Activated CD4-positive, alpha-beta memory T cell treated with anti-CD3 and anti-CD28 coated beads, Interleukin-2, amount 10 ng/mL, durations not matched to agents 7 days and 5 days (primary cell): ENCODE measurements around the gene MRPL28. TPM values are rescaled to one million over a fixed set of nuclear protein-coding genes. Genes with fewer than 3 reads are reported as not detected.
"Not testable (repeated sequence)": the region's sequence is repeated elsewhere in the genome, so short reads cannot be mapped to it uniquely, and the experiment has no call there.

Source experiments
- CTCF ChIA-PET: fragments of 350-600 bp; sonication (Branson Sonifier 250); formaldehyde crosslinking; loops from one replicate; lab custom pipeline; 2021; ENCODE audit warnings: antibody characterized with exemption, inconsistent platforms; lab: Charles Lee
- POLR2A ChIA-PET: fragments of 350-600 bp; sonication (Branson Sonifier 250); formaldehyde crosslinking; loops from one replicate; lab custom pipeline; 2021; ENCODE audit warnings: antibody characterized with exemption; lab: Charles Lee
- DNase-seq: peaks from one replicate; pipeline ENCODE4 v3.0.0-alpha.2; 2020
- H3K27ac Mint-ChIP-seq: one replicate; pipeline ENCODE4 v1.8.0; 2021; ENCODE audit warnings: mild to moderate bottlenecking, mixed read lengths
- H3K27me3 Mint-ChIP-seq: one replicate; pipeline ENCODE4 v1.8.0; 2021; ENCODE audit warnings: mixed read lengths
- H3K36me3 Mint-ChIP-seq: one replicate; pipeline ENCODE4 v1.8.0; 2021; ENCODE audit warnings: low read depth, mixed read lengths
- H3K4me1 Mint-ChIP-seq: one replicate; pipeline ENCODE4 v1.8.0; 2021; ENCODE audit warnings: mixed read lengths
- H3K4me3 Mint-ChIP-seq: one replicate; pipeline ENCODE4 v1.8.0; 2021; ENCODE audit warnings: mild to moderate bottlenecking, mixed read lengths
- H3K9me3 Mint-ChIP-seq: one replicate; pipeline ENCODE4 v1.8.0; 2021; ENCODE audit warnings: mixed read lengths
- total RNA-seq, 2 experiments: library from RNA; stranded (reverse); gene quantifications; one replicate each; pipeline ENCODE4 v1.2.3, GENCODE V29; 2021

MRPL28 gene
- total RNA-seq, 2 experiments from 2014 or later: 71.4 to 72.6 TPM

GRCh38 chr16:398561-399339 lies 28.4 kb upstream of the MRPL28 start:
- no peak for DNase-seq
- Mint-ChIP-seq H3K36me3 (no peaks in the 10 kb centered on the region), H3K27me3 (peaks cover 11% of the 10 kb centered on the region), H3K27ac (peak overlapping the region; percentile 44), H3K9me3 (no peaks in the 10 kb centered on the region), H3K4me1 (peaks cover 29% of the 10 kb centered on the region), H3K4me3 (peak overlapping the region; percentile 56)
- ChIA-PET POLR2A (no interaction called here), CTCF (no interaction called here)

- peaks cover 31% of the 10 kb centered on the region for H3K4me1 Mint-ChIP-seq
- H3K9me3 Mint-ChIP-seq: no peaks in the 10 kb centered on the region
- ChIA-PET POLR2A (no interaction called here), CTCF (no interaction called here)
- H3K4me3 Mint-ChIP-seq: peak overlapping the region; percentile 56
- H3K27ac Mint-ChIP-seq: no peak overlapping the region
- H3K27me3 Mint-ChIP-seq: peaks cover 11% of the 10 kb centered on the region
- H3K36me3 Mint-ChIP-seq: no peaks in the 10 kb centered on the region
- DNase-seq: peak; percentile 37
Observed at GRCh38 chr16:397736-398332, 27.5 kb upstream of the MRPL28 start.

GRCh38 chr16:397135-397661 lies 26.9 kb upstream of the MRPL28 start, which contains the start of gene NME4:
Gene NME4 (plus strand): TSS chr16:397199. CDS start chr16:397223, 24 bp downstream.
- H3K9me3 Mint-ChIP-seq: no peaks in the 10 kb centered on the region
- no peak within 1 kb of the TSS for H3K27ac Mint-ChIP-seq
- H3K27me3 Mint-ChIP-seq: peaks cover 11% of the 10 kb centered on the region
- peaks cover 37% of the 10 kb centered on the region for H3K4me1 Mint-ChIP-seq
- POLR2A ChIA-PET: no interaction called here
- peak; percentile 45 for DNase-seq
- no peaks in the 10 kb centered on the region for H3K36me3 Mint-ChIP-seq
- CTCF ChIA-PET: no interaction called here
- H3K4me3 Mint-ChIP-seq: peak within 1 kb of the TSS; percentile 76

- DNase-seq: no peak
- POLR2A ChIA-PET: no interaction called here
- peaks cover 4% of the 10 kb centered on the region for H3K36me3 Mint-ChIP-seq
Observed at GRCh38 chr16:396605-397004, 26.3 kb upstream of the MRPL28 start.

GRCh38 chr16:396199-396598 lies 25.9 kb upstream of the MRPL28 start:
- peaks cover 43% of the 10 kb centered on the region for H3K4me1 Mint-ChIP-seq
- H3K36me3 Mint-ChIP-seq: peaks cover 4% of the 10 kb centered on the region
- peaks cover 11% of the 10 kb centered on the region for H3K27me3 Mint-ChIP-seq
- H3K4me3 Mint-ChIP-seq: peak overlapping the region; percentile 76
- no peak for DNase-seq
- CTCF ChIA-PET: no interaction called here
- no peak overlapping the region for H3K27ac Mint-ChIP-seq
- H3K9me3 Mint-ChIP-seq: peaks cover 5% of the 10 kb centered on the region
- POLR2A ChIA-PET: no interaction called here

More at GRCh38 chr16:396605-397004, 26.3 kb upstream of the MRPL28 start:
- CTCF ChIA-PET: no interaction called here
- H3K4me1 Mint-ChIP-seq: peaks cover 43% of the 10 kb centered on the region
- H3K9me3 Mint-ChIP-seq: peaks cover 5% of the 10 kb centered on the region
- no peak overlapping the region for H3K27ac Mint-ChIP-seq
- peak overlapping the region; percentile 76 for H3K4me3 Mint-ChIP-seq
- peaks cover 11% of the 10 kb centered on the region for H3K27me3 Mint-ChIP-seq

GRCh38 chr16:392450-393030 lies 22.2 kb upstream of the MRPL28 start:
- H3K9me3 Mint-ChIP-seq: peaks cover 8% of the 10 kb centered on the region
- no peak for DNase-seq
- ChIA-PET CTCF (interaction anchor here (1.0 kb wide), 1 partner anchor 103 kb away, joined by 3 read pairs; no protein-coding TSS in a partner anchor), POLR2A (interaction anchor here (1.3 kb wide), 1 partner anchor 9 kb away, joined by 5 read pairs; the partner anchor contains the start of gene DECR2)
- no peak overlapping the region for H3K4me3 Mint-ChIP-seq
- H3K36me3 Mint-ChIP-seq: peaks cover 4% of the 10 kb centered on the region
- peaks cover 11% of the 10 kb centered on the region for H3K27me3 Mint-ChIP-seq
- H3K27ac Mint-ChIP-seq: peak overlapping the region; percentile 64
- H3K4me1 Mint-ChIP-seq: peaks cover 25% of the 10 kb centered on the region

GRCh38 chr16:391885-392335 lies 21.6 kb upstream of the MRPL28 start:
- Mint-ChIP-seq H3K36me3 (peaks cover 4% of the 10 kb centered on the region), H3K4me1 (peaks cover 25% of the 10 kb centered on the region), H3K9me3 (peaks cover 8% of the 10 kb centered on the region)

GRCh38 chr16:389352-389751 lies 19.0 kb upstream of the MRPL28 start:
- H3K4me1 Mint-ChIP-seq: peaks cover 17% of the 10 kb centered on the region
- POLR2A ChIA-PET: no interaction called here

More at GRCh38 chr16:391885-392335, 21.6 kb upstream of the MRPL28 start:
- H3K27ac Mint-ChIP-seq: peak overlapping the region; percentile 64
- peak; percentile 78 for DNase-seq
- H3K27me3 Mint-ChIP-seq: peaks cover 11% of the 10 kb centered on the region
- H3K4me3 Mint-ChIP-seq: no peak overlapping the region
- POLR2A ChIA-PET: interaction anchor here (1.3 kb wide), 1 partner anchor 9 kb away, joined by 5 read pairs; the partner anchor contains the start of gene DECR2
- CTCF ChIA-PET: interaction anchor here (1.0 kb wide), 2 partner anchors 96 to 104 kb away, joined by 3 read pairs; no protein-coding TSS in a partner anchor

GRCh38 chr16:387761-388666 lies 17.7 kb upstream of the MRPL28 start:
- H3K36me3 Mint-ChIP-seq, H3K9me3 Mint-ChIP-seq, H3K27ac Mint-ChIP-seq, DNase-seq, H3K27me3 Mint-ChIP-seq, H3K4me3 Mint-ChIP-seq, POLR2A ChIA-PET: not testable (repeated sequence)
- CTCF ChIA-PET: interaction anchor here (0.7 kb wide), 1 partner anchor 184 kb away, joined by 3 read pairs; no protein-coding TSS in a partner anchor
- peaks cover 23% of the 10 kb centered on the region for H3K4me1 Mint-ChIP-seq

More at GRCh38 chr16:389352-389751, 19.0 kb upstream of the MRPL28 start:
- no peak for DNase-seq
- peaks cover 8% of the 10 kb centered on the region for H3K9me3 Mint-ChIP-seq
- H3K36me3 Mint-ChIP-seq: peaks cover 4% of the 10 kb centered on the region
- CTCF ChIA-PET: no interaction called here
- no peak overlapping the region for H3K4me3 Mint-ChIP-seq
- no peak overlapping the region for H3K27ac Mint-ChIP-seq
- H3K27me3 Mint-ChIP-seq: no peaks in the 10 kb centered on the region

GRCh38 chr16:386641-387156 lies 16.4 kb upstream of the MRPL28 start:
- Mint-ChIP-seq H3K36me3 (peaks cover under 1% of the 10 kb centered on the region), H3K27ac (no peak overlapping the region), H3K9me3 (peaks cover 4% of the 10 kb centered on the region), H3K4me3 (no peak overlapping the region), H3K27me3 (peaks cover 10% of the 10 kb centered on the region), H3K4me1 (peaks cover 17% of the 10 kb centered on the region)
- DNase-seq: no peak
- ChIA-PET CTCF (interaction anchor here (0.6 to 1.2 kb wide), 4 partner anchors 54 to 153 kb away, joined by 3 read pairs; no protein-coding TSS in a partner anchor), POLR2A (interaction anchor here (0.7 to 1.2 kb wide), 2 partner anchors 15 to 327 kb away, joined by 3 to 4 read pairs; partner anchors contain the start of gene DECR2)

- peak overlapping the region; percentile 34 for H3K27ac Mint-ChIP-seq
- H3K27me3 Mint-ChIP-seq: peaks cover 10% of the 10 kb centered on the region
- H3K36me3 Mint-ChIP-seq: peaks cover 5% of the 10 kb centered on the region
- peak overlapping the region; percentile 83 for H3K4me3 Mint-ChIP-seq
- CTCF ChIA-PET: interaction anchor here (0.6 to 1.5 kb wide), 2 partner anchors 12 to 277 kb away, joined by 3 to 5 read pairs; no protein-coding TSS in a partner anchor
- H3K4me1 Mint-ChIP-seq: peaks cover 24% of the 10 kb centered on the region
- POLR2A ChIA-PET: interaction anchor here (2.1 to 3.2 kb wide), 2 partner anchors 13 to 17 kb away, joined by 12 to 23 read pairs; partner anchors contain the start of genes DECR2 and MRPL28
- DNase-seq: peak; percentile 41
- H3K9me3 Mint-ChIP-seq: no peaks in the 10 kb centered on the region
Observed at GRCh38 chr16:383326-384051, 13.2 kb upstream of the MRPL28 start.
